ENCODE data around the gene HOXC9. TPM values are rescaled to one million over a fixed set of nuclear protein-coding genes. Genes with fewer than 3 reads are reported as not detected.

The HOXC9 gene
- total RNA-seq, 1 experiment from 2014 or later, result not detected

- Histone ChIP-seq H3K4me1 (ENCODE audit: insufficient read depth, low read length) (no peaks in the 10 kb centered on the region), H3K27me3 (ENCODE audit: insufficient read depth, low read length) (peaks cover 99% of the 10 kb centered on the region)
Measured at GRCh38 chr12:54044425-54045103, 44.6 kb downstream of the HOXC9 start.

More at GRCh38 chr12:54044425-54045103, 44.6 kb downstream of the HOXC9 start:
- H4K91ac ChIP-seq (ENCODE audit: insufficient read length, low read depth, low read length), result no peak overlapping the region
- H2BK15ac ChIP-seq (ENCODE audit: low read depth, low read length), result no peak overlapping the region
- H2BK5ac ChIP-seq (ENCODE audit: insufficient read length, low read length), result no peak overlapping the region
- no peak overlapping the region for H3K4me2 ChIP-seq (ENCODE audit: insufficient read depth, insufficient read length, low read length)
- no peaks in the 10 kb centered on the region for H3K79me2 ChIP-seq (ENCODE audit: insufficient read depth, low read length)
- no peak for DNase-seq
- H2AK5ac ChIP-seq (ENCODE audit: insufficient read length, low read length), result no peak overlapping the region
- no peak overlapping the region for H2AFZ ChIP-seq (ENCODE audit: low read length)
- no peaks in the 10 kb centered on the region for H3K79me1 ChIP-seq (ENCODE audit: insufficient read depth, low read depth, low read length, poor library complexity, severe bottlenecking)
- H3K9me3 ChIP-seq (ENCODE audit: control insufficient read depth, low read depth, low read length), result no peaks in the 10 kb centered on the region
- no peak overlapping the region for H3T11ph ChIP-seq (ENCODE audit: low read length)
- H3K9ac ChIP-seq (ENCODE audit: extremely low read depth, insufficient read length, low read length), result no peak overlapping the region
- H3K14ac ChIP-seq (ENCODE audit: insufficient read depth, low read length), result no peak overlapping the region
- Mint-ChIP-seq H3K9me3 (peaks cover 7 to 11% of the 10 kb centered on the region in 2 experiments; a peak in 4 of 5 replicates), H3K4me3 (no peak overlapping the region; a peak in 1 of 5 replicates), H3K27me3 (ENCODE audit: low read depth) (peaks cover 100% of the 10 kb centered on the region), H3K36me3 (ENCODE audit: insufficient read depth in 1 of 3, low read depth in 3 of 3) (no peaks in the 10 kb centered on the region), H3K27ac (no peak overlapping the region), H3K4me1 (peaks cover 3 to 13% of the 10 kb centered on the region in 2 experiments)
- no peak overlapping the region for H2BK12ac ChIP-seq (ENCODE audit: insufficient read length, low read depth, low read length)
- H4K8ac ChIP-seq (replicated peaks; ENCODE audit: insufficient read length, low read depth, low read length), result no peak overlapping the region
- no peak overlapping the region for H3K27ac ChIP-seq (ENCODE audit: insufficient read length, low read depth, low read length)
- H2BK120ac ChIP-seq (ENCODE audit: low read depth, low read length, poor library complexity, severe bottlenecking), result no peak overlapping the region
- H3K4ac ChIP-seq (ENCODE audit: low read depth, low read length), result no peak overlapping the region
- no peak overlapping the region for H2BK20ac ChIP-seq (ENCODE audit: low read depth, low read length, poor library complexity, severe bottlenecking)
- H3K56ac ChIP-seq (ENCODE audit: insufficient read length, low read depth, low read length), result no peak overlapping the region
- no peak overlapping the region for H3K18ac ChIP-seq (ENCODE audit: insufficient read length, low read depth, low read length)
- H4K20me1 ChIP-seq (ENCODE audit: control insufficient read depth, insufficient read depth, insufficient read length), result no peaks in the 10 kb centered on the region
- H3K23me2 ChIP-seq (ENCODE audit: insufficient read length, low read depth, low read length, poor library complexity, severe bottlenecking), result no peaks in the 10 kb centered on the region
- no peak overlapping the region for H4K5ac ChIP-seq (ENCODE audit: insufficient read length, low read depth, low read length)
- no peak overlapping the region for H3K23ac ChIP-seq (ENCODE audit: insufficient read length, low read depth, low read length)
- no CpG with 5 or more reads among the region's 5 CpGs for WGBS (ENCODE audit: extremely low coverage, insufficient read length, low lambda C conversion rate)
- TF ChIP-seq CTCF (conservative IDR thresholded peaks at IDR 0.05), result no peak
